Measurements from ENCODE around the gene JAKMIP1.

Gene JAKMIP1

DNA sequence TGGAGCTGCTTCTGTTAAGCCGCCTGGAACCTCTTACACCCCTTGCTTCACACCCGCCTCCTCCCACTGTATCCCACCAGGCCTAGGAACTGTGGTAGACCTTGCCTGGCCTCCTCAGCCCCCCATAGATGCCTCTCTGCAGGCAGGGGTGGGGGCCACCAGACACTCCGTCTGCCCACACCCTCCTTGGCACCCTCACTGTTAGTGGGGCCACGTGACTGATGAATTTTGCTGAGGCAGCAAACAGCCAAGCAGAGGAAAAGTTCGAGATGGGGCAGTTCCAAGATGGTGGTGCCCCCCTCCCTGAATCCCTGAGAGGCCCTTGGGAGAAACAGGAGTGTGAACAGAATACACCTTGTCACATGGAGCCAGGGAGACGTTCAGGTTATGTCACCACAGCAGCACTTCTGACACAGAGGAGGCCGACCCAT is 141.0 kb downstream of the JAKMIP1 start:
- DNase-seq (ENCODE audit: insufficient read length, low spot score), result no peak
- TF ChIP-seq POLR2AphosphoS5 (IDR thresholded peaks at IDR 0.05; ENCODE audit: low read depth, low read length), result no peak
- TF ChIP-seq POU2F2 (IDR thresholded peaks at IDR 0.05; ENCODE audit: low read depth, low read length), result no peak
- TF ChIP-seq POLR2A (IDR thresholded peaks at IDR 0.05; ENCODE audit: low read depth, low read length), result no peak
- no peak for TF ChIP-seq SPI1 (IDR thresholded peaks at IDR 0.05; ENCODE audit: low read depth, low read length)
- TF ChIP-seq PAX5 (IDR thresholded peaks at IDR 0.05; ENCODE audit: insufficient read depth, low read length, severe bottlenecking), result no peak
- no peak for TF ChIP-seq TAF1 (IDR thresholded peaks at IDR 0.05; ENCODE audit: low read depth, low read length)
- no peak for FAIRE-seq

DNA sequence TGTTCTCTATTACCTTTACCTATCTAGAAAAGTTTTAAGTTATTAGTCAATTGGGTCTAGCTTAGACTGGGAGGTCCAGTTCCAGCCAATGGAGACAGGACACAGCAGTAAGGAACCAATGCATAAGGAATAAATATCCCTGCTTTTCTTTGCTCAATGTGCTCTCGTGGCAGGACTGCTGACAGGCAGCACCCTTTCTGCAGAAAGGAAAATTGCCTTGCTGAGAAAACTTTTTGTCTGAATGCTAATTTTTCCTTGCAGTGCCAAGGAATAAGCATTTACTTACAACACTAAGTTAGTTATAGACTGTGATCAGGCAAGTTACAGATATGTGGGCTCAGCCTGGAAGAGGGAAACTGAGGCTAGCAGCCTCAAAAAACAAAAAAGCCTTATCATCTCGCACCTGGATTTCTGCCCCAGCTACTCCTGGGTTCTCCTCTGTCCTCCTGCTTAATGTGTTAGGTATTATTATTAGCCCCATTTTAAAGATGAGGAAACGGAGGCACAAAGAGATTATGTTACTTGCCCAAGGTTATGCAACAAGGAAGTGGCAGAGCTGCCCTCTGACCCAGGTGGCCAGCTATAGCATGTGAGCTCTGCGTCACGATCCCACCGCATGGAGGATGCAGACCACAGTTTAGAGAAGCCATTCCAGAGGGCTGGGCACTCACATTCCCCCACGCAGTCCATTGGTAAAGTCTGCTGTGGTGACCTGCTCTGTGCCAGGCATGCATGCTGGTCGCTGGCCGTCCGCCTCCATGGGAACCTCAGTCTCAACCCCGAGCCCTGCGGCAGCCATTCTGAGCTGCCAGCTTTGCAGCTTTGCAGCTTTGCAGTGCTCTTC is 141.6 kb downstream of the JAKMIP1 start:
- DNase-seq (ENCODE audit: insufficient read length, low spot score) (no peak), FAIRE-seq (no peak)
- TF ChIP-seq PAX5 (IDR thresholded peaks at IDR 0.05; ENCODE audit: insufficient read depth, low read length, severe bottlenecking), result no peak
- no peak for TF ChIP-seq POLR2A (IDR thresholded peaks at IDR 0.05; ENCODE audit: low read depth, low read length)
- TF ChIP-seq SPI1 (IDR thresholded peaks at IDR 0.05; ENCODE audit: low read depth, low read length), result no peak
- no peak for TF ChIP-seq POLR2AphosphoS5 (IDR thresholded peaks at IDR 0.05; ENCODE audit: low read depth, low read length)
- TF ChIP-seq TAF1 (IDR thresholded peaks at IDR 0.05; ENCODE audit: low read depth, low read length), result no peak
- TF ChIP-seq POU2F2 (IDR thresholded peaks at IDR 0.05; ENCODE audit: low read depth, low read length), result no peak

GRCh38 chr4:6056976-6057766 is 143.2 kb downstream of the JAKMIP1 start:
- TF ChIP-seq POU2F2 (IDR thresholded peaks at IDR 0.05; ENCODE audit: low read depth, low read length), result no peak
- no peak for TF ChIP-seq TAF1 (IDR thresholded peaks at IDR 0.05; ENCODE audit: low read depth, low read length)
- DNase-seq (ENCODE audit: insufficient read length, low spot score) (no peak), FAIRE-seq (no peak)

GRCh38 chr4:6055436-6055835 is 144.9 kb downstream of the JAKMIP1 start:
- TF ChIP-seq TAF1 (IDR thresholded peaks at IDR 0.05; ENCODE audit: low read depth, low read length) (no peak), POLR2AphosphoS5 (IDR thresholded peaks at IDR 0.05; ENCODE audit: low read depth, low read length) (no peak), PAX5 (IDR thresholded peaks at IDR 0.05; ENCODE audit: insufficient read depth, low read length, severe bottlenecking) (no peak), SPI1 (IDR thresholded peaks at IDR 0.05; ENCODE audit: low read depth, low read length) (no peak), POU2F2 (IDR thresholded peaks at IDR 0.05; ENCODE audit: low read depth, low read length) (no peak), POLR2A (IDR thresholded peaks at IDR 0.05; ENCODE audit: low read depth, low read length) (no peak)
- FAIRE-seq, result no peak
- no peak for DNase-seq (ENCODE audit: insufficient read length, low spot score)

DNA sequence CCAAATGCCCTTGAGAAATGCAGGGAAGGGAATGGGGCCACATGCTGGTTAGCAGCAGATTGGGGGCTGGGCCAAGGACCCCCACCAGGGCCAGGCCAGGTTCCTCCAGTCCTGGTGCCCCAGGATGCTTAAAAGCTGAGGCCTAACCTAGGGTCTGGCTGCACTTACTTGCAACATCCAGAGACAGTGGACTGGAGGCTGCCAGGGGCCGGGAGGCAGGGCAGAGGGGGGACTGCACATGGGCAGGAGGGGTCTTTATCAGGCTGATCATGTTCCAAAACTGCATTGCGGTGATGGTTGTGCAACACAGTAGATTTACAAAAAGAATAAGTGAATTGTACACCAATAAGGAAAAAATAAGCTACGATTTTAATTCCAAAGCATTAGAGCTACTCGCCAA is 145.3 kb downstream of the JAKMIP1 start:
- no peak for TF ChIP-seq SPI1 (IDR thresholded peaks at IDR 0.05; ENCODE audit: low read depth, low read length)
- TF ChIP-seq POLR2A (IDR thresholded peaks at IDR 0.05; ENCODE audit: low read depth, low read length), result no peak
- no peak for TF ChIP-seq PAX5 (IDR thresholded peaks at IDR 0.05; ENCODE audit: insufficient read depth, low read length, severe bottlenecking)
- no peak for TF ChIP-seq TAF1 (IDR thresholded peaks at IDR 0.05; ENCODE audit: low read depth, low read length)
- no peak for TF ChIP-seq POLR2AphosphoS5 (IDR thresholded peaks at IDR 0.05; ENCODE audit: low read depth, low read length)
- no peak for TF ChIP-seq POU2F2 (IDR thresholded peaks at IDR 0.05; ENCODE audit: low read depth, low read length)
- DNase-seq (ENCODE audit: insufficient read length, low spot score) (no peak), FAIRE-seq (no peak)

DNA sequence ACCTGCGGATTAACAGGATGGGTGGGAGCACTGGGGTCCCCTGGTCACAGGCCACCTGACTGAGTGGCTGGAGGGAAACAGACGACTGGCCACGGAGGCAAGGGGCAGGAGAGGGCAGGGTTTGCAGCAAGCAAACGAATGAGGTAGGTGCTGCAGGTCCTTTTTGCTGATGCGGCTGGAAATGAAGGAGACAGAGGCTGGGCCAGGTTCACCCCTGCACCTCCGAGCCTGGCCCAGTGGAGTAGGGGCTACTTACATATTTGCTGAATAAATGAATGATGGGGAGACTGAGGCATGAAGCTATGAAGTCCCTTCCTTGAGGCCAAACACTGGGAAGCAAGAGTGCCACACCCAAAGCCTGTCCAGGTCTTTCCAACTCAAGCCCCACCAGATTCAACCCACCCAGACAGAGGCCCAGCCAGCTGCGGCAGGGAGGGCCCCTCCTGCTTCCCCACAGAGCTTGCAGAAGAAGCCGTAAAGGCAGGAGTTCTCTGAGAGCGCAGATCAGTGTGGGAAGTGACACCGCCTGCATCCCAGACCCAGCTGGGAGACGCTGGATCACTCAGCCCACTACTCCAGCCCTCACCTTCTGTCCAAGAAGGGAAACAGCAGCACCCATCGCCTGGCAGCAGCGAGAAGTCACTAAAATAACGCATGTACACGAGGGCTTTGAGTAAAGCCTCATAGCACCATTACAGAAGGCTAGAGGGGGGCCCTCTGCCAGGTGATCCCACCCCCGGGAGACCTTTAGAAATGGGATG is 146.0 kb downstream of the JAKMIP1 start:
- no peak for TF ChIP-seq POU2F2 (IDR thresholded peaks at IDR 0.05; ENCODE audit: low read depth, low read length)
- TF ChIP-seq PAX5 (IDR thresholded peaks at IDR 0.05; ENCODE audit: insufficient read depth, low read length, severe bottlenecking), result no peak
- no peak for TF ChIP-seq POLR2A (IDR thresholded peaks at IDR 0.05; ENCODE audit: low read depth, low read length)
- no peak for TF ChIP-seq POLR2AphosphoS5 (IDR thresholded peaks at IDR 0.05; ENCODE audit: low read depth, low read length)
- TF ChIP-seq TAF1 (IDR thresholded peaks at IDR 0.05; ENCODE audit: low read depth, low read length), result no peak
- no peak for TF ChIP-seq SPI1 (IDR thresholded peaks at IDR 0.05; ENCODE audit: low read depth, low read length)
- FAIRE-seq (no peak), DNase-seq (ENCODE audit: insufficient read length, low spot score) (no peak)

- DNase-seq (ENCODE audit: insufficient read length, low spot score) (no peak), FAIRE-seq (no peak)
- TF ChIP-seq POU2F2 (IDR thresholded peaks at IDR 0.05; ENCODE audit: low read depth, low read length) (no peak), POLR2A (IDR thresholded peaks at IDR 0.05; ENCODE audit: low read depth, low read length) (no peak), SPI1 (IDR thresholded peaks at IDR 0.05; ENCODE audit: low read depth, low read length) (no peak), PAX5 (IDR thresholded peaks at IDR 0.05; ENCODE audit: insufficient read depth, low read length, severe bottlenecking) (no peak), POLR2AphosphoS5 (IDR thresholded peaks at IDR 0.05; ENCODE audit: low read depth, low read length) (no peak), TAF1 (IDR thresholded peaks at IDR 0.05; ENCODE audit: low read depth, low read length) (no peak)
Observed at GRCh38 chr4:6052679-6053078, 147.7 kb downstream of the JAKMIP1 start.

- no peak for DNase-seq (ENCODE audit: insufficient read length, low spot score)
- TF ChIP-seq TAF1 (IDR thresholded peaks at IDR 0.05; ENCODE audit: low read depth, low read length) (no peak), SPI1 (IDR thresholded peaks at IDR 0.05; ENCODE audit: low read depth, low read length) (no peak), POLR2A (IDR thresholded peaks at IDR 0.05; ENCODE audit: low read depth, low read length) (no peak), POLR2AphosphoS5 (IDR thresholded peaks at IDR 0.05; ENCODE audit: low read depth, low read length) (no peak), POU2F2 (IDR thresholded peaks at IDR 0.05; ENCODE audit: low read depth, low read length) (no peak)
- FAIRE-seq, result no peak
Observed at GRCh38 chr4:6050551-6050950, 149.8 kb downstream of the JAKMIP1 start.

- no peak for DNase-seq (ENCODE audit: insufficient read length, low spot score)
- FAIRE-seq, result no peak
- no peak for TF ChIP-seq POLR2AphosphoS5 (IDR thresholded peaks at IDR 0.05; ENCODE audit: low read depth, low read length)
- no peak for TF ChIP-seq PAX5 (IDR thresholded peaks at IDR 0.05; ENCODE audit: insufficient read depth, low read length, severe bottlenecking)
- TF ChIP-seq POU2F2 (IDR thresholded peaks at IDR 0.05; ENCODE audit: low read depth, low read length), result no peak
- no peak for TF ChIP-seq POLR2A (IDR thresholded peaks at IDR 0.05; ENCODE audit: low read depth, low read length)
- TF ChIP-seq SPI1 (IDR thresholded peaks at IDR 0.05; ENCODE audit: low read depth, low read length), result no peak
- no peak for TF ChIP-seq TAF1 (IDR thresholded peaks at IDR 0.05; ENCODE audit: low read depth, low read length)
Observed at GRCh38 chr4:6049985-6050384, 150.4 kb downstream of the JAKMIP1 start.
